T-helper 22 cell (primary cell): ENCODE results near the gene CRELD2.
A peak's percentile ranks its signal among the peaks of the same experiment; 100 is the strongest.

Source experiments
- DNase-seq: peaks from one replicate; pipeline ENCODE4 v3.0.0-alpha.2; 2020; ENCODE audit warnings: low read depth

Gene CRELD2

GRCh38 chr22:49968831-49969661 is 50.6 kb downstream of the CRELD2 start:
- DNase-seq, result no peak

- DNase-seq, result peak; percentile 0
These were observed 51.5 kb downstream of the CRELD2 start for GRCh38 chr22:49969751-49970527.

DNA sequence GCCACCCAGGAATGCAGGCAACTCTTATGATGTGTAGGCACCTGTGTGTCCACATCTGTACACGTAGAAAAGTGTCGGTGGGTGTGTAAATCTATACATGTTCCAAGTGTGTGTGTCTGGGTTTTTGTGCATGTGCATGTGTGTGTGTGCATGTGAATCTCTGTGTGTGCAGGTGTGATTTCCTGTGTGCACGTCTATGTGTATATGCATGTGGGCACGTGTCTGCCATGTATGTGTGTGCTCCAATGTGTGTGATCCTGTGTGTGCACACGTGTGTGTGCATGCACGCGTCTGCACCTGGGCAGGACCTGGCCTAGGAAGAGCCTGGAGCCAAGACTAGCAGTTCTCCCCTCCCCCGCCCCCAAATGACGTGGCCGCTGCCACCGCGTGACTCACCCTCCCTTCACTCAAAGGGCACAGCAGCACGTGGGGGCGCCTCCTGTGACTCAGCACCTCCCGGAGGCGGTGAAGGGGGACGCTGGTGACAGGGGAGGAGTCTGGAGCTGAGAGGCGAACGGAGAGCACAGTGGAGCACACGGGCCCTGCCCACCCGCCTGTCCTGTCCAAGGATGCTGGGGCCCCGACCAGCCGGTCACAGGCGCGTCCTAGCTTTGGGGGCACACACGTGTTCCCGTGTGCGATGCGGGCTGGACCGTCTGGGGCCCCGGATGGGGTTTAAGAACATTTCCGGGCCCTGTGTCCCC is 52.2 kb downstream of the CRELD2 start:
- DNase-seq, result peak; percentile 97

- DNase-seq, result no peak
These were observed 53.1 kb downstream of the CRELD2 start for GRCh38 chr22:49971232-49972162.

- DNase-seq, result peak; percentile 2
These were observed 54.0 kb downstream of the CRELD2 start for GRCh38 chr22:49972163-49973017.

DNA sequence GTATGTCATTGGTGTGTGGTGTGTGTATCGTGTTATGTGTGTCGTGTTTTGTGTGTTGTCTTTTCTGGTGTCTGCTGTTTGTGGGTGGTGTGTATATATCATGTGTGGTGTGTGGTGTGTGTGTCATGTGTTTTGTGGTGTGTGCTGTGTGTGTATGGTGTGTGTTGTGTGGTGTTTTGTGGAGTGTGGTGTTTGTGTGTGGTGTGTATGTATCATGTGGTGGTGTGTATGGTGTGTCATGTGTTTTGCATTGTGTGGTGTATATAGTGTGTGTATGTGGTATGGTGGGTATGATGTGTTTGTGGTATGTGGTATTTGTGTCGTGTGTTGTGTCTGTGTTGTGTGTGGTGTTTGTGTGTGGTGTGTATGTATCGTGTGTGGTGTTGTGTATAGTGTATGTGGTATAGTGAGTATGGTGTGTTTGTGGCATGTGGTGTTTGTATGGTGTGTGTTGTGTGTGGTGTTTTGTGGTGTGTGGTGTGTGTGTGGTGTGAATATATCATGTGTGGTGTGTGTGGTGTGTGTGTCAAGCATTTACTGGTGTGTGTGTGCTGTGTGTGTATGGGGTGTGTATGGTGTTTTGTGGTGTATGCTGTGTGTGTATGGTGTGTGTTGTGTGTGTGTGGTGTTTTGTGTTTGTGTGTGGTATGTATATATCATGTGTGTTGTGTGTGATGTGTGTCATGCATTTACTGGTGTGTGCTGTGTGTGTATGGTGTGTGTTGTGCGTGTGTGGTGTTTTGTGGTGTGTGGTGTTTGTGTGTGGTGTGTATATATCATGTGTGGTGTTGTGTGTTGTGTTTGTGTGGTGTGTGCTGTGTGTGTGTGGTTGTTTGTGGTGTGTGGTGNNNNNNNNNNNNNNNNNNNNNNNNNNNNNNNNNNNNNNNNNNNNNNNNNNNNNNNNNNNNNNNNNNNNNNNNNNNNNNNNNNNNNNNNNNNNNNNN is 54.9 kb downstream of the CRELD2 start:
- no peak for DNase-seq

- DNase-seq, result no peak
These were observed 57.3 kb downstream of the CRELD2 start for GRCh38 chr22:49975543-49976389.

- DNase-seq, result no peak
These were observed 58.2 kb downstream of the CRELD2 start for GRCh38 chr22:49976439-49977175.
